RWPE2 (cell line): Measurements from ENCODE around the gene TEPSIN.

ENCODE experiments used
- ATAC-seq: fragments of 200-7000 bp; cut with Tn5 transposase; 3 replicates; pipeline ENCODE4 v1.9.1; 2021; ENCODE audit warnings: low read depth
- DNase-seq: peaks from one replicate; pipeline ENCODE4 v3.0.0-alpha.2; 2020; ENCODE audit warnings: low spot score
- H3K27ac ChIP-seq: fragments of 450-650 bp; 2 replicates; pipeline ENCODE4 v1.5.1; 2017; ENCODE audit warnings: mild to moderate bottlenecking; ENCODE audit not compliant: poor library complexity, severe bottlenecking
- H3K27me3 ChIP-seq: fragments of 250-450 bp; sonication (Bioruptor Pico); 2 replicates; pipeline ENCODE4 v1.5.1; 2021; ENCODE audit warnings: mild to moderate bottlenecking, moderate library complexity; ENCODE audit not compliant: insufficient read depth, poor library complexity, severe bottlenecking
- H3K36me3 ChIP-seq: fragments of 250-450 bp; sonication (Bioruptor Pico); 2 replicates; pipeline ENCODE4 v1.5.1; 2020; ENCODE audit warnings: low read depth, mild to moderate bottlenecking, moderate library complexity
- H3K4me1 ChIP-seq: fragments of 250-450 bp; sonication (Bioruptor Pico); 2 replicates; pipeline ENCODE4 v1.5.1; 2021; ENCODE audit warnings: mild to moderate bottlenecking, moderate library complexity; ENCODE audit not compliant: insufficient read depth, poor library complexity, severe bottlenecking
- H3K4me3 ChIP-seq: fragments of 250-450 bp; sonication (Bioruptor Pico); 2 replicates; pipeline ENCODE4 v1.5.1; 2021; ENCODE audit warnings: mild to moderate bottlenecking, moderate library complexity; ENCODE audit not compliant: severe bottlenecking
- H3K9me3 ChIP-seq: fragments of 250-450 bp; sonication (Bioruptor Pico); 2 replicates; pipeline ENCODE4 v1.5.1; 2021; ENCODE audit warnings: mild to moderate bottlenecking, moderate library complexity; ENCODE audit not compliant: severe bottlenecking
- TF ChIP-seq, protein P1 (sequence below): fragments of 450-650 bp; IDR thresholded peaks from one replicate; pipeline ENCODE4 v1.5.1; 2017; ENCODE audit warnings: mild to moderate bottlenecking, moderate library complexity; ENCODE audit not compliant: poor library complexity, severe bottlenecking

The TEPSIN gene

DNA sequence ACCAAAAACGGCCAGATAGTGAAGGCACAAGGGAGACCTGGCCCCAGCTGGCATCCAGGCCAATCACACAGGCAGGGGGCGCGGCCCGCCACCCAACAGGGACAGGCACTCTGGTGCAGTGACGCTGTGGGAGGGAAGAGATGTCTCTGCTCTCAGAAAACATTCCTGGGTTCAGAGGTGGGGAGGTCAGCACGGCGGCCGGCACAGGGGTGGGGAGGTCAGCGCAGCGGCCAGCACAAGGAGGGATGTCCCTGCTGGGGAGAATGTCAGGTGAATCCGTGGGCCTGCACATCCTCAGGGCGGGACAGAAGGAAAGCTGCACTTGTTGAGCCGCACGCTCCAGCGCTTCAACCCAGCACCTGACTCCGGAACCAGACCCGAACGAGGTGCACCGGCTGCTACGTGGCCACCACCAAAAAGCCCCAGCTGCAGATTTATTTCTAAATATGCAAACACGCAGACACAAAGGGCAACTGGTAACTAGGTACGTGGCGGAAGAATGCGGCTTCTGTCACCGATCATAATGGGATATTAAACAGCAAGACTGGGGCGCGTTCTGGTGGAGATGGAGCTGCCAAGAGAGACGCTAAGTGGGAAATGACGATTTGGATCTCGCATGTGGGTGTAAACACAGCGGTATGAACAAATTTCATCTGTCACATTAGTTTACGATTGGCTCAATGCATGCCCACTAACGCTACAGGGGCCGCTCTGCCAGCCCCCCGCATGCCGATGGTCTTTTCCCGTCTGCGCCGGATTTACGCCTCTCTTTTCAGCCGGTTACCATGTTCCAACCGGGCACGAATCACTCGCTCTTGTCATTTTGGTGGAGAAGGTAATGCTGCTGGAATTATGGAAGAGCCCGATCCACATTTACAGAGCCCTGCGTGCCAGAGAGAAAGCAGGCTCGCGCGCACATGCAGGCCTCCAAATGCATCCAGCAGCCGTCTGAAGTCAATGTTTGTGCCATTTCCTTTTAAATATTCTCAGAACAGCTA lies 40.7 kb upstream of the TEPSIN start:
- TF ChIP-seq, protein P1, sequence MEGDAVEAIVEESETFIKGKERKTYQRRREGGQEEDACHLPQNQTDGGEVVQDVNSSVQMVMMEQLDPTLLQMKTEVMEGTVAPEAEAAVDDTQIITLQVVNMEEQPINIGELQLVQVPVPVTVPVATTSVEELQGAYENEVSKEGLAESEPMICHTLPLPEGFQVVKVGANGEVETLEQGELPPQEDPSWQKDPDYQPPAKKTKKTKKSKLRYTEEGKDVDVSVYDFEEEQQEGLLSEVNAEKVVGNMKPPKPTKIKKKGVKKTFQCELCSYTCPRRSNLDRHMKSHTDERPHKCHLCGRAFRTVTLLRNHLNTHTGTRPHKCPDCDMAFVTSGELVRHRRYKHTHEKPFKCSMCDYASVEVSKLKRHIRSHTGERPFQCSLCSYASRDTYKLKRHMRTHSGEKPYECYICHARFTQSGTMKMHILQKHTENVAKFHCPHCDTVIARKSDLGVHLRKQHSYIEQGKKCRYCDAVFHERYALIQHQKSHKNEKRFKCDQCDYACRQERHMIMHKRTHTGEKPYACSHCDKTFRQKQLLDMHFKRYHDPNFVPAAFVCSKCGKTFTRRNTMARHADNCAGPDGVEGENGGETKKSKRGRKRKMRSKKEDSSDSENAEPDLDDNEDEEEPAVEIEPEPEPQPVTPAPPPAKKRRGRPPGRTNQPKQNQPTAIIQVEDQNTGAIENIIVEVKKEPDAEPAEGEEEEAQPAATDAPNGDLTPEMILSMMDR = no peak
- H3K4me1 ChIP-seq = no peaks in the 10 kb centered on the region
- H3K27ac ChIP-seq = no peak overlapping the region
- no peaks in the 10 kb centered on the region for H3K9me3 ChIP-seq
- no peaks in the 10 kb centered on the region for H3K27me3 ChIP-seq
- no peak overlapping the region for H3K4me3 ChIP-seq
- ATAC-seq (no peak), DNase-seq (no peak)
- peaks cover 55% of the 10 kb centered on the region for H3K36me3 ChIP-seq

GRCh38 chr17:81278831-81279230 lies 40.0 kb upstream of the TEPSIN start:
- peaks cover 55% of the 10 kb centered on the region for H3K36me3 ChIP-seq
- DNase-seq (no peak), ATAC-seq (no peak)
- H3K4me3 ChIP-seq = no peak overlapping the region
- no peaks in the 10 kb centered on the region for H3K27me3 ChIP-seq
- TF ChIP-seq, protein P1 = no peak
- no peaks in the 10 kb centered on the region for H3K9me3 ChIP-seq
- no peaks in the 10 kb centered on the region for H3K4me1 ChIP-seq
- H3K27ac ChIP-seq = no peak overlapping the region

DNA sequence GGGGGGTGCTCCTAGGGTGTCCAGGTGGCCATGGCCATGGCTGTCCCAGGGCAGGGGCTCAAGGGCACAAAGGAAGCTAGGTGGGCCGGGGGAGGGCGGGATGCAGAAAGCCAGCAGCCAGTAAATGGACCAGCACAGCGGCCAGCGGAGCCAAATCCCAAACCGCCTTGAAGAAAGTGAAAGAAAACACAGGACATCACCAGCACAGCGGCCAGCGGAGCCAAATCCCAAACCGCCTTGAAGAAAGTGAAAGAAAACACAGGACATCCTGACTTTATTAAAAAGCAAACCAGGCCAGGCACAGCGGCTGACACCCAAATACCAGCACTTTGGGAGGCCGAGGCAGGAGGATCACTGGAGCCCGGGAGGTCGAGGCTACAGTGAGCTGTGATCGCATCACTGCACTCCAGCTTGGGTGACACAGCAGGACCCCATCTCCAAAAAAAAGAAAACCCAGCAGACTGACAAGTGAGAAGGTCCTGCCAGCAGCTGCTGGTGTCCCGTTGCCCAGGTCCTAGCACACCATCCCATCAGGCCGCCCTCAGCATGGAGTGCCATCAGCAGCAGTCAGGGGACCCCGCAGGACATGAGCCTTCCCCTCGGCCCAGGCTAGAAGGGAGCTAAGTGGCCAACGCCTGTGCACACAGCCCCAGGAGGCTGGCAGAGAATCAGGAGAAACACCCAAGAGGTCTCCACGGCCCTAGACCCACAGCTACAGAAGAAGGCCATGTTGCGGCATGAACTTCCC lies 39.3 kb upstream of the TEPSIN start:
- H3K4me3 ChIP-seq = no peak overlapping the region
- no peak for DNase-seq
- H3K27me3 ChIP-seq = no peaks in the 10 kb centered on the region
- H3K9me3 ChIP-seq = no peaks in the 10 kb centered on the region
- TF ChIP-seq, protein P1 = no peak
- no peak for ATAC-seq
- H3K36me3 ChIP-seq = peaks cover 60% of the 10 kb centered on the region
- H3K27ac ChIP-seq = no peak overlapping the region
- H3K4me1 ChIP-seq = no peaks in the 10 kb centered on the region

DNA sequence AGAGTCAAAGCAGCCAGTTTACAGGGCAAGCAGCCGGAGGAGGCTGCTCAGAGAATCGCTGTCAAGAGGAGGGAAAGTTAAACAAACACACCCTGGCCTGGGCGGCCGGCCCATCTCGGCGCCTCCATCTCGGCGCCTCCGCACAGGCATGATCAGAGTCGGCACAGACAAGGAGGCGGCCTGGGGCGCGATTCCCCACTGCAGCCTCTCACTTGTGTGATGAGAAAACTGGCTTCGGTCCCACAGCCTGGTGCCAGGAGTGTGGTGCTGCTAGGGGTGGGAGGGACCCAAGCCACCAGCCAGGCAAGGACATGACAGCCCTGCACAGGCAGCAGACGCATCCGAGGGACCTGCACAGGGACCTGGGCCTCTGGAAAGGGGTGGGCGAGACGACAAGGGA lies 38.6 kb upstream of the TEPSIN start:
- Histone ChIP-seq H3K27me3 (no peaks in the 10 kb centered on the region), H3K4me1 (no peaks in the 10 kb centered on the region), H3K9me3 (no peaks in the 10 kb centered on the region), H3K4me3 (no peak overlapping the region), H3K27ac (no peak overlapping the region), H3K36me3 (peaks cover 64% of the 10 kb centered on the region)
- TF ChIP-seq, protein P1 = no peak
- ATAC-seq (no peak), DNase-seq (no peak)
